GM12865 (cell line): ENCODE data around the gene SLC25A34.

Source experiments
- DNase-seq: peaks from one replicate; pipeline ENCODE4 v3.0.0; 2010; ENCODE audit warnings: low read depth
- H3K4me3 ChIP-seq: 2 replicates; pipeline ENCODE4 v1.5.1; 2011; ENCODE audit warnings: mild to moderate bottlenecking, low read depth, low read length, control low read depth
- TF ChIP-seq, protein P1 (sequence below): IDR thresholded peaks from 2 replicates; pipeline ENCODE4 v1.5.1; 2011; ENCODE audit warnings: low read length, control low read depth, low read depth, inconsistent platforms; ENCODE audit not compliant: insufficient read depth; ENCODE audit errors: missing control alignments

Gene SLC25A34

DNA sequence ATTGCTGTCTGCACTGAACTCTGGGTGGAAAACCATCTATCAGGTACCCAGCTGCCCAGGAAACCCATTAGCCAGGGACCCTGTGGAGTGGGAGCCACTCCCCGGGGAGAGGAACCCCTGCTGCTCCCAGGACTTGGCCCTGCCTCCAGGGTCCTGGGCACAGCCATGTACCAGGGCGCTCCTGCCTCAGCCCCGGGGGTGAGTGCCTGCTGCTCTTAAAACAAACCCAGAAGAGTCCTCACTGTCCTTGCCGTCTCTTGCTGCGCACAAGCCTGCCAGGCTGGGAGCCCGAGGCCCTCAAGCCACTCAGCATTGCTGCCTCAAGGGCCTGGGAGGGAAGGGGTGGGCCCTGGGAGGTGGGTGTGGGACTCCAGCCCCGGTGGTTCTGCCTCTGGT is 3.4 kb upstream of the SLC25A34 start:
- H3K4me3 ChIP-seq, result no peak overlapping the region
- TF ChIP-seq, protein P1, sequence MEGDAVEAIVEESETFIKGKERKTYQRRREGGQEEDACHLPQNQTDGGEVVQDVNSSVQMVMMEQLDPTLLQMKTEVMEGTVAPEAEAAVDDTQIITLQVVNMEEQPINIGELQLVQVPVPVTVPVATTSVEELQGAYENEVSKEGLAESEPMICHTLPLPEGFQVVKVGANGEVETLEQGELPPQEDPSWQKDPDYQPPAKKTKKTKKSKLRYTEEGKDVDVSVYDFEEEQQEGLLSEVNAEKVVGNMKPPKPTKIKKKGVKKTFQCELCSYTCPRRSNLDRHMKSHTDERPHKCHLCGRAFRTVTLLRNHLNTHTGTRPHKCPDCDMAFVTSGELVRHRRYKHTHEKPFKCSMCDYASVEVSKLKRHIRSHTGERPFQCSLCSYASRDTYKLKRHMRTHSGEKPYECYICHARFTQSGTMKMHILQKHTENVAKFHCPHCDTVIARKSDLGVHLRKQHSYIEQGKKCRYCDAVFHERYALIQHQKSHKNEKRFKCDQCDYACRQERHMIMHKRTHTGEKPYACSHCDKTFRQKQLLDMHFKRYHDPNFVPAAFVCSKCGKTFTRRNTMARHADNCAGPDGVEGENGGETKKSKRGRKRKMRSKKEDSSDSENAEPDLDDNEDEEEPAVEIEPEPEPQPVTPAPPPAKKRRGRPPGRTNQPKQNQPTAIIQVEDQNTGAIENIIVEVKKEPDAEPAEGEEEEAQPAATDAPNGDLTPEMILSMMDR, result no peak
- DNase-seq, result no peak

DNA sequence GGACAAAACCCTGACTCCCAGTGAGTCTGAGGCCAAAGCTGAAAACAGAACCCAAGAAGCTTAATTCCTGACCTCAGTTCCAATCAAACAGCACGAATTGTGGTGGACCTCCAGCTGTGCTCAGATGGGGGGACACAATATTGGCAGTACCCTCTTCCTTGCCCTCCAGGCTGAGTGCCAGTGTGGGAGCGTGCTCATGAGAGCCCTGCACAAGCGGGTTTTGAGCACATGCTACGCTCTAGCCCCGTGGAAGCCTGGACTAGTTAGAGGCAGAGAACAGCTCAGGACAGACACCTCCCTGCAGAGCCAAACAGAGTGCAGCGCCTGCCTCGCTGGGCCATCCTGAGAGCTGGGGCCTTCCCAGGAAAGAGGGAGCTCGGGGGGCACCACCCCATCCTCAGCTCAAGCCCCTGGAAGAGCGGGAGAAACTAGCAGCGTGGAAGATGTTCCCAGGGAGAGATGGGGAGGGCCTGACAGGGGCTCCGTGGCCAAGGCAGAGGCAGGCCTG is 2.8 kb upstream of the SLC25A34 start:
- TF ChIP-seq, protein P1, result no peak
- DNase-seq, result no peak
- no peak overlapping the region for H3K4me3 ChIP-seq

DNA sequence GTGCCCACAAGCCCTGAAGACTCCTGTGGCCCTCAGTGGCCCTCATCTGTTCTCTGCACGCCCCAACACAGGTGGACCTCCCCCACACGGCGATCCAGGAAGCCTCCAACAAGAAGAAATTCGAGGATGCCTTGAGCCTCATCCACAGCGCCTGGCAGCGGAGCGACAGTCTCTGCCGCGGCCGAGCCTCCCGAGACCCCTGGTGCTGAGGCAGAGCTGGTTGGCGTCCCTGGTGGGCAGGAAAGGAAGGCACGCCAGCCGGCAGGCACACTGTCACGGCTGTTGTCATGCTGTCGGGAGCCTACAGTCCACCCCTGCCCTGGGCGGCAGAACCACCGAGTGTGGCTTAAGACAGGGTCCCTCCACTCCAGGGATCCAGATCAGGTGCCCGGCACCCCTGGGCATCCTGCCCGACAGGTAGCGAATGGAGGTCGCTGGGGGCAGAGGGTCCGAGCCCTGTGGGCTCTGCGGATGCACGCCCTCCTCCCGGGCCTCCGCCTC is 2.3 kb upstream of the SLC25A34 start:
- TF ChIP-seq, protein P1, result no peak
- DNase-seq, result no peak
- H3K4me3 ChIP-seq, result no peak overlapping the region

DNA sequence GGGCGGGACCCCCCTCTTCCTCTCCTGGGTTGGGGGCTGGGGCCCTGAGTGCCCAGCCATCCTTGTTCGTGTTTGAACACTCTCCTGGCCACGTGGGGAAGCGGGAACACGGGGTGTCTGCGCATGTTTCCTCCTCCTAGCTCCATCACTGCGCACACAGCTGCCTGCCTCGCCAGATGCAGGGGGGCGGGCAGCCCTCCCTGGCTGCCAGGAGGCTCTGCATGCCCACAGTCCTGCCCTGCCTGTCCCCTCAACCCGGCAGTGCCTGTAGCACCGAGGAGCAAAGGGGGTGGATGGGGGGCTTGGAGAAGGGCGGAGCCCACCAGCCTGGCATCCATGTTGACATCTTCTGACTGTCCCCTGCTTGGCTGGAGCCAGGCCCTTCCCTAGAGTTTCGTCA is 1.8 kb upstream of the SLC25A34 start:
- no peak for DNase-seq
- TF ChIP-seq, protein P1, result no peak
- H3K4me3 ChIP-seq, result no peak overlapping the region

DNA sequence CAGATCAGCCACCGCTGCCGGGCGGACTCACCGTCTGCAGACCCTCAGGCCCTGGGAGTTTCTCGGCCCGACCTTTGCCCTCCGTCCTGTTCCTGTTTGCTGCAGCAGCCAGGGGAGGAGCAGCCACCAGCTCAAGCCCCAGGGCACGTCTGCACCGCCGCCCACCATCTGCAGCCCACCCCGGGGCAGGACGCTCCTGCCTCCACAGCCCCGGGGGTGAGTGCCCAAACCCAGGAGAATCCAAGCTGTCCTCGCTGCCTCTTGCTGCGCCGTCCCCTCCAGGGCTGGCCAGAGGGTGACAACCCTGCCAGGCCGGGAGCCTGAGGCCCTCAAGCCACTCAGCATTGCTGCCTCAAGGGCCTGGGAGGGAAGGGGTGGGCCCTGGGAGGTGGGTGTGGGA is 1.2 kb upstream of the SLC25A34 start:
- no peak for DNase-seq
- TF ChIP-seq, protein P1, result no peak
- H3K4me3 ChIP-seq, result no peak overlapping the region

DNA sequence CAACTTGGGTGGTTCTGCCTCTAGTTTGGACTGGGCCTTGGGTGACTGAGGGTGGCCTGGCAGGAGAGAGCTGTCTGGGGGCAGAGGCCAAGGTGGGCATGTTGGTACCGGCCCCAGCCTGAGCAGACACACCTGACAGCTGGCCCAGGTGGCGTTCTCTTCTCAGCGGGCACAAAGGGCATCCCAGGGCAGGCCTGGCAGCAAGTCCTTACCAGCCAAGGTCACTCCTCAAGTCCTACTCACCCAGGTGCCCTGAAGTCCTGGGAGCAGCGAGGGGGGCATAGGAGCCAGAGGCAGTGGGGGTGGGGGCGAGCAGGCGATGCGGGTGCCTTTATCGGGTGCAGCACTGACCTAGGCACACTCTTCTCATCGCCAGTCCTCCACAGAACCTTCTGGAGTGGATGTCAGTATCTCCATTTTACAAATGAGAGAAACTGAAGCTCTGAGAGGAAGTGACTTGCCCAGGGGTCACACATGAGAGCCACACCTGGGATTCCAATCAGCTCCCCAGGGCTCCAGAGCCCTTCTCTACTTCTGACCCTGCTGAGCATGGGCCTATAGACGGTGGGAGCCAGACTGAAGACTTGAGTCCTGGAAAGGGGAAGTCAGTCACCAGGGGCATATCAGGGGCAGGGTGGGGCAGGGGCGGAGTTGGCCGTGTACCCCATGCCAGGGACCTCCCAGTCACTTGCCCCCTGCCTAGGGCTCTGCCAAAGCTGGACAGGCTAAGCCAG is 587 bp upstream of the SLC25A34 start:
- H3K4me3 ChIP-seq, result no peak overlapping the region
- no peak for DNase-seq
- TF ChIP-seq, protein P1, result no peak

DNA sequence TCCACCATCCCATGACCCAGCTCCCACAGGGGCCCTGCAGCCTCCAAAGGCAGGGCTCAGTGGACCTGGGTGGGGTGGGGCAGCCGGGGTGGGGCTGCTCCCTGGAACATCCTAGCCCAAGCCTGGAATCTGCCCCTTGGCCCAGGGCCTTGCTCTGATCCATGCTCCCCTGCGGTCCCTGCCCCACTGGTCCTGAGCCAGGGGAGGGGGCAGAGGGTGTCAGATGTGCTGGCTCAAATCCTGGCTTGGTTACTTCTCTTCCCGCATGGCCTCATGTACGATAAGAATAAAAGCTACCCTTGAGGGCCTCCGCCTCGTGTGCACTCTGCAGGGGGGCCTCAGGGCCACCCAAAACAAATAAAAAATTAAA is 819 bp downstream of the SLC25A34 start:
- TF ChIP-seq, protein P1, result no peak
- DNase-seq, result no peak
- no peak overlapping the region for H3K4me3 ChIP-seq
